Measurements from ENCODE around the gene MFAP2.
"Not testable (repeated sequence)": the region's sequence is repeated elsewhere in the genome, so short reads cannot be mapped to it uniquely, and the experiment has no call there.

MFAP2 gene

DNA sequence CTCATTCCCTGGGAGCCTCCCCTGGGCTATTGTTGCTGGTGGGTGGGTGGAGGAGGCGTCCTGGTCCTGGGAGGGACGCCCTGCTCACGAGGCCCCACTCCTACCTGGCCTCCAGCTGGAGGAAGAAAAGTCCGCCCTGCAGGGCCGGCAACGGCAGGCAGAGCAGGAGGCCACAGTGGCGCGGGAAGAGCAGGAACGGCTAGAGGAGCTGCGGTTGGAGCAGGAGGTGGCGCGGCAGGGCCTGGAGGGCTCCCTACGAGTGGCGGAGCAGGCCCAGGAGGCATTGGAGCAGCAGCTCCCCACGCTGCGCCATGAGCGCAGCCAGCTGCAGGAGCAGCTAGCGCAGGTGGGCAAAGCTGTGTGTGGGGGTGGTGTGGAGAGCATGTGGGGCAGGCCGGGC, 33.8 kb downstream of the MFAP2 start:
- no peak overlapping the region for H3K4me3 ChIP-seq (ENCODE audit: low read length)
- WGBS (ENCODE audit: insufficient coverage, insufficient read length), result no CpG with 5 or more reads among the region's 19 CpGs
- no peaks in the 10 kb centered on the region for H3K9me3 ChIP-seq (ENCODE audit: control insufficient read depth, insufficient read depth, low read length)
- no peaks in the 10 kb centered on the region for H3K4me1 ChIP-seq (ENCODE audit: control insufficient read depth, insufficient read depth, low read length)
- peaks cover 13% of the 10 kb centered on the region; the same call in 1 of the 2 replicates for H3K36me3 ChIP-seq (ENCODE audit: control insufficient read depth, insufficient read depth, low read length)
- no peaks in the 10 kb centered on the region for H3K27me3 ChIP-seq (ENCODE audit: control insufficient read depth, insufficient read depth, low read length)
- H3K27ac ChIP-seq (ENCODE audit: low read length), result no peak overlapping the region
- no peak for DNase-seq (ENCODE audit: low read depth, low spot score)

GRCh38 chr1:16946185-16946584, 34.2 kb downstream of the MFAP2 start:
- H3K9me3 ChIP-seq (ENCODE audit: control insufficient read depth, insufficient read depth, low read length); H3K27ac ChIP-seq (ENCODE audit: low read length); H3K4me1 ChIP-seq (ENCODE audit: control insufficient read depth, insufficient read depth, low read length); H3K4me3 ChIP-seq (ENCODE audit: low read length); H3K27me3 ChIP-seq (ENCODE audit: control insufficient read depth, insufficient read depth, low read length); DNase-seq (ENCODE audit: low read depth, low spot score): not testable (repeated sequence)
- no CpG with 5 or more reads among the region's 13 CpGs for WGBS (ENCODE audit: insufficient coverage, insufficient read length)
- H3K36me3 ChIP-seq (ENCODE audit: control insufficient read depth, insufficient read depth, low read length), result peaks cover 13% of the 10 kb centered on the region; the same call in 1 of the 2 replicates

- not testable (repeated sequence) for H3K27me3 ChIP-seq (ENCODE audit: control insufficient read depth, insufficient read depth, low read length); H3K4me3 ChIP-seq (ENCODE audit: low read length); H3K9me3 ChIP-seq (ENCODE audit: control insufficient read depth, insufficient read depth, low read length); DNase-seq (ENCODE audit: low read depth, low spot score); H3K27ac ChIP-seq (ENCODE audit: low read length); H3K4me1 ChIP-seq (ENCODE audit: control insufficient read depth, insufficient read depth, low read length)
- peaks cover 16% of the 10 kb centered on the region; the same call in 1 of the 2 replicates for H3K36me3 ChIP-seq (ENCODE audit: control insufficient read depth, insufficient read depth, low read length)
- no CpG with 5 or more reads among the region's 9 CpGs for WGBS (ENCODE audit: insufficient coverage, insufficient read length)
These were observed 34.9 kb downstream of the MFAP2 start for GRCh38 chr1:16945512-16945911.

DNA sequence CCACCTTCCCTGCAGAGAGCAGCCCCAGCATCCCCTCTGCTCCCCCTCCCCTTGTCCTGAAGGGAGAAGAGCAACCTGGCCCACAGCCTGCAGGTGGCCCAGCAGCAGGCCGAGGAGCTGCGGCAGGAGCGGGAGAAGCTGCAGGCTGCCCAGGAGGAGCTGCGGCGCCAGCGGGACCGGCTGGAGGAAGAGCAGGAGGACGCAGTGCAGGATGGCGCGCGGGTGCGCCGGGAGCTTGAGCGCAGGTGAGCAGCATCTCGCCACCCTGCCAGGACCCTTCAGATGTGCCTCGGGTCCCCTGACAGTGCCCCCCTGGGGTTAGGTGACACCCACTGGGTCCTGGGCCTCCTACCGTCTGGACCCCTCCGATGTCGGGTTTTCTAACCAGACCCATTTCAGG, 36.4 kb downstream of the MFAP2 start:
- no peaks in the 10 kb centered on the region for H3K4me1 ChIP-seq (ENCODE audit: control insufficient read depth, insufficient read depth, low read length)
- H3K27me3 ChIP-seq (ENCODE audit: control insufficient read depth, insufficient read depth, low read length), result no peaks in the 10 kb centered on the region
- no peak for DNase-seq (ENCODE audit: low read depth, low spot score)
- no peak overlapping the region for H3K4me3 ChIP-seq (ENCODE audit: low read length)
- H3K9me3 ChIP-seq (ENCODE audit: control insufficient read depth, insufficient read depth, low read length), result no peaks in the 10 kb centered on the region
- H3K27ac ChIP-seq (ENCODE audit: low read length), result no peak overlapping the region
- no CpG with 5 or more reads among the region's 19 CpGs for WGBS (ENCODE audit: insufficient coverage, insufficient read length)
- peaks cover 17% of the 10 kb centered on the region; the same call in 1 of the 2 replicates for H3K36me3 ChIP-seq (ENCODE audit: control insufficient read depth, insufficient read depth, low read length)

DNA sequence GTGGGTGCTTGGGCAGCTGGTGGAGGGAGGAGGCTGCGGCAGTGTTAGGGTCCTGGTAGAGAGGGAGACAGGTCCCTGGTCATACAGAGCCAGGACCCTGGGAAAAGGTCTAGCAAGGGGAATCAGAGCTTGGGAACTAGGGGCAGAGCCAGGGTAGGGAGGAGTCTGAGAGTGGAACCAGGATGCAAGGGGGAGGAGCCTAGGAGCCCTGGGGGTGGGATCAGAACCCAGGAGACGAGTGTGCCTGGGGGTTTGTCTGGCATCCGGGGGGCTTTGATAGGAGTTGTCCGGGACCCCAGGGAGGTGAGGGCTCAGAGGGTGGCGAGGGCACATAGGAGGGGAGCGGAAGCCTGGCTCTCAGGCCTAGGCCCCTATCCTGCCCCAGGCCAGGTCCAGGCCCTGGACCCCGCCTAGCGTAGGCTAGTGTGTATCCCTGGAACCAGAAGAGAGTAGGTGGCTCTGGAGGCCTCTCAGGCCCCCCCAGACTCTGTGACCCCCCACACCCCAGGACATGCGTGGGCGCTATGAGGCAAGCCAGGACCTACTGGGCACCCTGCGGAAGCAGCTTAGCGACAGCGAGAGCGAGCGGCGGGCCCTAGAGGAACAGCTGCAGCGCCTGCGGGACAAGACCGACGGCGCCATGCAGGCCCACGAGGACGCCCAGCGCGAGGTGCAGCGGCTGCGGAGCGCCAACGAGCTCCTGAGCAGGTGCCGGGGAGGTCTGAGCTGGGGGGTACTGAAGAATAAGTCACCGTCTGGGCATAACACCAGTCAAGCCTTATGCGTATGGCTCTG, 40.8 kb downstream of the MFAP2 start:
- H3K27me3 ChIP-seq (ENCODE audit: control insufficient read depth, insufficient read depth, low read length); H3K4me3 ChIP-seq (ENCODE audit: low read length); DNase-seq (ENCODE audit: low read depth, low spot score); H3K27ac ChIP-seq (ENCODE audit: low read length); H3K4me1 ChIP-seq (ENCODE audit: control insufficient read depth, insufficient read depth, low read length); H3K9me3 ChIP-seq (ENCODE audit: control insufficient read depth, insufficient read depth, low read length): not testable (repeated sequence)
- no CpG with 5 or more reads among the region's 32 CpGs for WGBS (ENCODE audit: insufficient coverage, insufficient read length)
- peaks cover 17% of the 10 kb centered on the region for H3K36me3 ChIP-seq (ENCODE audit: control insufficient read depth, insufficient read depth, low read length)

DNA sequence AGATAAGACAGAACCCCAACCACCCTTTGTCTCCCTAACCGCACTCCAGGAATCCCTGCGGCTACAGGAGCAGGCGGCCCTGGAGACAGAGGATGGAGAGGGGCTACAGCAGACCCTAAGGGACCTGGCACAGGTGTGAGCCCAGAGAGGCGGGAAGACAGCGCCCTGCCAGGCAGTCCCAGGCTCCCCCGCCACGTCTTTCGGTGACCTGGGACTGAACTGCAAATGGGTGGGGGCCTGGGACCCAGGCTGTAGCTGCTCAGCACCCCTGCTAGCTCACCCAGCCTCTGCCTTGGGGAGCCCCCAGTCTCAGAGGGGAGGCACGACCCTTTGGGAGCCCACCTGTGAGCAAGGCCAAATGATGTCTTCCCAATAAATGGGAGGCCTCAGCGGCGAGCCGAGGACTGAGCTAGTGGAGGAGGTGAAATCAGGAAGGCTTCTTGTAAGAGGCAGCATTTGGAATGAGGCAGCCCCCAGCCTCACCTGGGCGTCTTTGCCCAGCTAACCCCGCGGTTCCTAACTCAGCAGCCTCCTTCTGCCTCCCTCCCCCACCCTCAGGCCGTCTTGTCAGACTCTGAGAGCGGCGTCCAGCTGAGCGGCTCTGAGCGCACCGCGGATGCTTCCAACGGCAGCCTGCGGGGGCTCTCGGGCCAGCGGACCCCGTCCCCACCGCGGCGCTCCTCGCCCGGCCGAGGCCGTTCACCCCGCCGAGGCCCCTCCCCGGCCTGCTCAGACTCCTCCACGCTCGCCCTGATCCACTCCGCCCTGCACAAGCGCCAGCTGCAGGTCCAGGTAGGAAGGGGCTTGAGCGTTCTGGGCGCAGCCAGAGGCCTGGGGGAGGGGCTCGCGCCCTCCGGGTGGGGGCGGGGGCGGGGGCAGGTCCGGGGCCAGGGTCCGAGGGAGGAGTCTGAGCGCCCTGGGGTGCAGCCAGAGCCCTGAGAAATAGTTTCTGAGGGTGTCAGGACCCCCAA, 41.8 kb downstream of the MFAP2 start:
- Histone ChIP-seq H3K27ac (ENCODE audit: low read length) (no peak overlapping the region), H3K9me3 (ENCODE audit: control insufficient read depth, insufficient read depth, low read length) (no peaks in the 10 kb centered on the region), H3K36me3 (ENCODE audit: control insufficient read depth, insufficient read depth, low read length) (peaks cover 12% of the 10 kb centered on the region), H3K4me3 (ENCODE audit: low read length) (peak overlapping the region; percentile 22; the same call in 1 of the 2 replicates), H3K27me3 (ENCODE audit: control insufficient read depth, insufficient read depth, low read length) (no peaks in the 10 kb centered on the region), H3K4me1 (ENCODE audit: control insufficient read depth, insufficient read depth, low read length) (peaks cover 1% of the 10 kb centered on the region; the same call in 1 of the 2 replicates)
- WGBS (ENCODE audit: insufficient coverage, insufficient read length), result no CpG with 5 or more reads among the region's 51 CpGs
- no peak for DNase-seq (ENCODE audit: low read depth, low spot score)

DNA sequence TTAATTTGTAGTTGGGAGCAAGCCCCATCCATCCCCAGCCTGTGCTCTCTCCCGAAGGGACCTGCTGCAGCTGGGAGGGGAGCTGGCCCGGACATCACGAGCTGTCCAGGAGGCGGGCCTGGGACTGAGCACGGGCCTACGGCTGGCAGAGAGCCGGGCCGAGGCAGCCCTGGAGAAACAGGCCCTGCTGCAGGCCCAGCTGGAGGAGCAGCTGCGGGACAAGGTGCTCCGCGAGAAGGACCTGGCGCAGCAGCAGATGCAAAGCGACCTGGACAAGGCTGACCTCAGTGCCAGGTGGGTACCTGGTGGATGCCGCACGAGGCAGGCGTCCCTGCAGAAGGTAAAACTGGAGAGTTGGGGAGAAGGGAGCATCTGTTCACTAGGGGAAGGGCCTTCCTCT, 43.8 kb downstream of the MFAP2 start:
- H3K9me3 ChIP-seq (ENCODE audit: control insufficient read depth, insufficient read depth, low read length); H3K27me3 ChIP-seq (ENCODE audit: control insufficient read depth, insufficient read depth, low read length); DNase-seq (ENCODE audit: low read depth, low spot score); H3K4me3 ChIP-seq (ENCODE audit: low read length); H3K4me1 ChIP-seq (ENCODE audit: control insufficient read depth, insufficient read depth, low read length); H3K27ac ChIP-seq (ENCODE audit: low read length): not testable (repeated sequence)
- H3K36me3 ChIP-seq (ENCODE audit: control insufficient read depth, insufficient read depth, low read length), result peaks cover 15% of the 10 kb centered on the region
- WGBS (ENCODE audit: insufficient coverage, insufficient read length), result no CpG with 5 or more reads among the region's 16 CpGs

GRCh38 chr1:16933945-16934344, 46.5 kb downstream of the MFAP2 start:
- H3K27ac ChIP-seq (ENCODE audit: low read length); H3K9me3 ChIP-seq (ENCODE audit: control insufficient read depth, insufficient read depth, low read length); H3K27me3 ChIP-seq (ENCODE audit: control insufficient read depth, insufficient read depth, low read length); H3K4me1 ChIP-seq (ENCODE audit: control insufficient read depth, insufficient read depth, low read length); DNase-seq (ENCODE audit: low read depth, low spot score); H3K4me3 ChIP-seq (ENCODE audit: low read length): not testable (repeated sequence)
- peaks cover 16% of the 10 kb centered on the region for H3K36me3 ChIP-seq (ENCODE audit: control insufficient read depth, insufficient read depth, low read length)

GRCh38 chr1:16931206-16931934, 49.0 kb downstream of the MFAP2 start:
- H3K9me3 ChIP-seq (ENCODE audit: control insufficient read depth, insufficient read depth, low read length); H3K27me3 ChIP-seq (ENCODE audit: control insufficient read depth, insufficient read depth, low read length); H3K4me1 ChIP-seq (ENCODE audit: control insufficient read depth, insufficient read depth, low read length); H3K4me3 ChIP-seq (ENCODE audit: low read length); H3K27ac ChIP-seq (ENCODE audit: low read length); DNase-seq (ENCODE audit: low read depth, low spot score): not testable (repeated sequence)
- no CpG with 5 or more reads among the region's 18 CpGs for WGBS (ENCODE audit: insufficient coverage, insufficient read length)
- peaks cover 14% of the 10 kb centered on the region for H3K36me3 ChIP-seq (ENCODE audit: control insufficient read depth, insufficient read depth, low read length)
